Psoas muscle (tissue), 8 donors: ENCODE data around the gene SFXN4. TPM values are rescaled to one million over a fixed set of nuclear protein-coding genes. Genes with fewer than 3 reads are reported as not detected.
"Not testable (repeated sequence)": the region's sequence is repeated elsewhere in the genome, so short reads cannot be mapped to it uniquely, and the experiment has no call there.

Experiments used
- ATAC-seq, 4 donors: fragments of 200-7000 bp; cut with Tn5 transposase; one replicate each; pipeline ENCODE4 v1.9.1; 2020; ENCODE audit warnings: moderate library complexity in 3 of 4, mild to moderate bottlenecking in 2 of 4
- DNase-seq, 2 donors: peaks; one replicate each; pipeline ENCODE4 v3.0.0-alpha.2; 2020
- H3K27ac ChIP-seq: fragments of 200-600 bp; one replicate; pipeline ENCODE4 v1.8.0; 2022
- H3K27me3 ChIP-seq, 3 donors: fragments of 200-600 bp in 1 of 3; one replicate each; pipeline versions ENCODE4 v1.6.1 to v1.8.0; 2013 to 2022; ENCODE audit warnings: low read length in 2 of 3, mild to moderate bottlenecking in 2 of 3, moderate library complexity in 1 of 3; ENCODE audit not compliant: insufficient read depth in 3 of 3
- H3K36me3 ChIP-seq, 2 donors: fragments of 200-600 bp in 1 of 2; one replicate each; pipeline versions ENCODE4 v1.6.1 to v1.8.0; 2013 to 2022; ENCODE audit warnings: low read depth in 1 of 2, mild to moderate bottlenecking in 1 of 2, moderate library complexity in 1 of 2; ENCODE audit not compliant: insufficient read depth in 1 of 2
- H3K4me1 ChIP-seq: fragments of 200-600 bp; one replicate; pipeline ENCODE4 v1.8.0; 2022
- H3K4me3 ChIP-seq: fragments of 200-600 bp; one replicate; pipeline ENCODE4 v1.8.0; 2022; ENCODE audit warnings: mild to moderate bottlenecking
- H3K9me3 ChIP-seq: fragments of 200-600 bp; one replicate; pipeline ENCODE4 v1.8.0; 2022
- CTCF ChIP-seq: fragments of 200-600 bp; IDR thresholded peaks from one replicate; pipeline ENCODE4 v1.8.0; 2022; ENCODE audit warnings: antibody characterized with exemption
- WGBS, 3 donors: extraction: QIAGEN DNeasy Blood & Tissue Kit; methylation state at CpG; one replicate each; pipeline versions ENCODE4 v1.1.6 to v1.1.7; 2013; 5-methylcytosine and 5-hydroxymethylcytosine counted together
- intact Hi-C, 2 donors: fragments of 100-400 bp; cut with DNase I; formaldehyde crosslinking; loops; one replicate each; pipeline versions ENCODE4 v1.11.0 to v1.14.2; 2022
- polyA plus RNA-seq, 3 donors: library from polyadenylated mRNA; stranded (reverse); fragments of 200-250 nt; gene quantifications; one replicate each; pipeline ENCODE4 v1.2.3, GENCODE V29; 2013
- total RNA-seq, 4 donors: library from RNA; stranded (reverse); fragmentation: NEBNext Ultra II Directional in 2 of 4; extraction: Animal tissue kit (Norgen Biotek cat#: 25700) in 2 of 4; gene quantifications; one replicate each; pipeline versions ENCODE4 v1.2.1 to v1.2.4, GENCODE V29; 2021 to 2023
- donor health status: healthy with polysubstance abuse.
- donor health status: DM: no; HTN: no; CAD: no; lungs with moderate emphysema.
- donor health status: Bipolar disorder and iron deficiency.
- donor health status: healthy.
- donor health status: DM: yes; HTN: yes; CAD: no.
- donor health status: DM: no; HTN: no; CAD: no.
- donor health status: DM: no; HTN: no; CAD: no.
- donor health status: DM: yes; HTN: yes; CAD: no.

SFXN4 gene
- total and polyA plus RNA-seq, 7 donors: 37.1 to 67.2 (median 48.9) TPM

GRCh38 chr10:119098576-119098975 lies 66.9 kb downstream of the SFXN4 start:
- no peaks in the 10 kb centered on the region for H3K4me1 ChIP-seq
- DNase-seq: no peak
- H3K36me3 ChIP-seq: no peaks in the 10 kb centered on the region
- 89 to 92% (median 90%) methylated on average over 3 of the region's 3 CpGs for WGBS, 3 donors
- intact Hi-C loops: no loop called here
- no peaks in the 10 kb centered on the region for H3K9me3 ChIP-seq
- no peak for ATAC-seq
- no peak for TF ChIP-seq CTCF
- no peak overlapping the region for H3K4me3 ChIP-seq
- H3K27ac ChIP-seq: no peak overlapping the region
- H3K27me3 ChIP-seq: no peaks in the 10 kb centered on the region

- intact Hi-C loops, DNase-seq, H3K9me3 ChIP-seq, H3K4me1 ChIP-seq, H3K36me3 ChIP-seq, H3K27ac ChIP-seq, H3K27me3 ChIP-seq, ATAC-seq, H3K4me3 ChIP-seq: not testable (repeated sequence)
- 94 to 95% (median 95%) methylated on average over 12 of the region's 12 CpGs for WGBS, 3 donors
Observed at GRCh38 chr10:119096641-119097415, 68.7 kb downstream of the SFXN4 start.

DNA sequence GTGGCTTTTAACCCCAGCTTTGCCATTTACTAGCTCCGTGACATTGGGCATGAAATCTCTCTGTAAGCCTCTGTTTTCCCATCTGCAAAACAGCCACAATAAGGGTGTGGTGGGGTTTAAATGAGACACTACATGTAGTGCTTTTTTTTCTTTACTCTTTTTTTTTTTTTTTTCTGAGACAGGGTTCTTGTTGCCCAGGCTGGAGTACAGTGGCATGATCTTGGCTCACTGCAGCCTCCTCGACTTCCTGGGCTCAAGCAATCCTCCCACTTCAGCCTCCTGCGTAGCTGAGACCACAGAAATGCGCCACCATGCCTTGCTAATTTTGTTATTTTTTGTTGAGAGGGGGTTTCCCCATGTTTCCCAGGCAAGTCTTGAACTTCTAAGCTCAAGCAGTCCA lies 69.9 kb downstream of the SFXN4 start:
- Histone ChIP-seq H3K36me3 (no peaks in the 10 kb centered on the region), H3K27ac (no peak overlapping the region), H3K4me1 (no peaks in the 10 kb centered on the region), H3K27me3 (no peaks in the 10 kb centered on the region), H3K4me3 (no peak overlapping the region), H3K9me3 (no peaks in the 10 kb centered on the region)
- intact Hi-C loops: no loop called here
- 72 to 93% (median 78%) methylated on average over 4 of the region's 4 CpGs for WGBS, 3 donors
- TF ChIP-seq CTCF: no peak
- DNase-seq (no peak), ATAC-seq (no peak)

DNA sequence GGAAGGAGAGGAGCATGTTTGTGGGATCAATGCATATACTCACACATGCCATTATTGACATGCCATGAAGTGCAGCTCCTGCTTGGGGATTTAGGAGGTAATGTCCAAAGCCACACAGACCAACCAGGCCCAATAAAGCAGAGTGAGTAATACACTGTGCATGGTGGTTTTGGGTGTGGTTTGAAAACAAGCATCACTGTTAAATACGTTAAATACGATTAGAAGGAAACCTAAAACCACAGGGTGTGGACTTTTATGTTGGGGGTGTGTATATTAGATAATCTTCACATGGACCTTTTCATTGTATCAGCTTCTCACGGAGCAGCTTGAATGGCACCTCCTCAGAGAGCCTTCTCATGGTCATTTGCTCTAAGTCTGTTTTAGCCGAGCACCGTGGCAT lies 74.5 kb downstream of the SFXN4 start:
- H3K4me3 ChIP-seq: no peak overlapping the region
- H3K27ac ChIP-seq: no peak overlapping the region
- no peaks in the 10 kb centered on the region for H3K36me3 ChIP-seq
- 62 to 64% (median 63%) methylated on average over 5 of the region's 5 CpGs for WGBS, 3 donors
- H3K9me3 ChIP-seq: no peaks in the 10 kb centered on the region
- H3K4me1 ChIP-seq: no peaks in the 10 kb centered on the region
- intact Hi-C loops: no loop called here
- TF ChIP-seq CTCF: no peak
- DNase-seq (no peak), ATAC-seq (no peak)
- no peaks in the 10 kb centered on the region for H3K27me3 ChIP-seq

Other genes with a start within 250 kb of the SFXN4 start
- gene NANOS1, start 136.0 kb downstream of the SFXN4 start, total RNA-seq: 10 to 100 TPM in 3 of 4 donors, 1 to 10 TPM in 1; 9.7 to 59.4 (median 17.1) TPM
- 10 to 100 TPM in 2 of 3 donors, 1 to 10 TPM in 1; 1.4 to 32.8 (median 30.7) TPM for gene NANOS1, start 136.0 kb downstream of the SFXN4 start, polyA plus RNA-seq
- 100 to 1,000 TPM; 148 to 226 (median 190) TPM for gene EIF3A, start 84.9 kb downstream of the SFXN4 start, total RNA-seq
- 100 to 1,000 TPM in 2 of 3 donors, 10 to 100 TPM in 1; 71.3 to 120 (median 108) TPM for gene EIF3A, start 84.9 kb downstream of the SFXN4 start, polyA plus RNA-seq
- gene DENND10, start 61.6 kb downstream of the SFXN4 start, total RNA-seq: 10 to 100 TPM; 13.9 to 22.1 (median 20.1) TPM
- 10 to 100 TPM in 2 of 3 donors, 1 to 10 TPM in 1; 6.6 to 27.9 (median 12.9) TPM for gene DENND10, start 61.6 kb downstream of the SFXN4 start, polyA plus RNA-seq
- 100 to 1,000 TPM; 186 to 212 (median 201) TPM for gene PRDX3, start 13.1 kb upstream of the SFXN4 start, total RNA-seq
- 100 to 1,000 TPM; 182 to 331 (median 204) TPM for gene PRDX3, start 13.1 kb upstream of the SFXN4 start, polyA plus RNA-seq
- 10 to 100 TPM in 2 of 4 donors, 1 to 10 TPM in 2; 8.0 to 15.5 (median 10.1) TPM for gene GRK5, start 41.9 kb upstream of the SFXN4 start, total RNA-seq
- 1 to 10 TPM; 7.0 to 7.7 (median 7.3) TPM for gene GRK5, start 41.9 kb upstream of the SFXN4 start, polyA plus RNA-seq